Measurements from ENCODE around the gene CARS2. TPM values are rescaled to one million over a fixed set of nuclear protein-coding genes. Genes with fewer than 3 reads are reported as not detected.
"Not testable (repeated sequence)": the region's sequence is repeated elsewhere in the genome, so short reads cannot be mapped to it uniquely, and the experiment has no call there.

CARS2 gene
- total RNA-seq, 6 experiments from 2014 or later, result 22.0 to 53.2 (median 27.3) TPM

GRCh38 chr13:110662777-110663443, 43.0 kb downstream of the CARS2 start:
- H3K4me1 ChIP-seq, result no peaks in the 10 kb centered on the region
- ATAC-seq (no peak), DNase-seq (no peak)
- TF ChIP-seq CTCF (IDR thresholded peaks at IDR 0.05), result no peak
- TF ChIP-seq POLR2A (IDR thresholded peaks at IDR 0.05), result no peak
- no peak overlapping the region for H3K27ac ChIP-seq
- peaks cover 0 to 28% (median 9%) of the 10 kb centered on the region in 4 donors for H3K36me3 ChIP-seq
- intact Hi-C loops (cut with DNase I), result no loop called here
- H3K9me3 ChIP-seq, result no peaks in the 10 kb centered on the region
- H3K4me3 ChIP-seq, result no peak overlapping the region
- no peaks in the 10 kb centered on the region for H3K27me3 ChIP-seq
- WGBS (ENCODE audit: insufficient coverage, low coverage, low lambda C conversion rate, missing lambda C conversion rate), result 97% methylated on average over 16 of the region's 16 CpGs

GRCh38 chr13:110662091-110662490, 43.8 kb downstream of the CARS2 start:
- H3K27me3 ChIP-seq, result no peaks in the 10 kb centered on the region
- no peak overlapping the region for H3K4me3 ChIP-seq
- ATAC-seq, result no peak
- no peaks in the 10 kb centered on the region for H3K9me3 ChIP-seq
- TF ChIP-seq POLR2A (IDR thresholded peaks at IDR 0.05) (no peak), CTCF (IDR thresholded peaks at IDR 0.05) (no peak)
- intact Hi-C loops (cut with DNase I), result no loop called here
- H3K27ac ChIP-seq, result no peak overlapping the region
- no peak for DNase-seq
- WGBS (ENCODE audit: insufficient coverage, low coverage, low lambda C conversion rate, missing lambda C conversion rate), result 100% methylated on average over 3 of the region's 25 CpGs
- H3K4me1 ChIP-seq, result no peaks in the 10 kb centered on the region
- H3K36me3 ChIP-seq, result peaks cover 0 to 24% (median 9%) of the 10 kb centered on the region in 4 donors

- Histone ChIP-seq H3K36me3 (peaks cover 0 to 17% (median 6%) of the 10 kb centered on the region in 4 donors), H3K4me3 (no peak overlapping the region), H3K27ac (no peak overlapping the region), H3K9me3 (no peaks in the 10 kb centered on the region), H3K4me1 (no peaks in the 10 kb centered on the region), H3K27me3 (no peaks in the 10 kb centered on the region)
- 82% methylated on average over 3 of the region's 3 CpGs for WGBS (ENCODE audit: insufficient coverage, low coverage, low lambda C conversion rate, missing lambda C conversion rate)
- no peak for TF ChIP-seq POLR2A (IDR thresholded peaks at IDR 0.05)
- no peak for TF ChIP-seq CTCF (IDR thresholded peaks at IDR 0.05)
- intact Hi-C loops (cut with DNase I), result no loop called here
- no peak for ATAC-seq
- no peak for DNase-seq
Measured at GRCh38 chr13:110661256-110661655, 44.7 kb downstream of the CARS2 start.

- not testable (repeated sequence) for H3K36me3 ChIP-seq, H3K4me1 ChIP-seq, H3K27me3 ChIP-seq, H3K4me3 ChIP-seq, H3K27ac ChIP-seq, DNase-seq, H3K9me3 ChIP-seq
- intact Hi-C loops (cut with DNase I), result loop anchor here in 1 of 2 donors (10.0 kb wide), 1 partner anchor 826 kb away; no protein-coding TSS in a partner anchor
- WGBS (ENCODE audit: insufficient coverage, low coverage, low lambda C conversion rate, missing lambda C conversion rate), result 66% methylated on average over 6 of the region's 6 CpGs
- peak; percentile 23 to 70 (median 44) for ATAC-seq
Measured at GRCh38 chr13:110658218-110658911, 47.6 kb downstream of the CARS2 start.

- no peaks in the 10 kb centered on the region for H3K4me1 ChIP-seq
- H3K4me3 ChIP-seq, result no peak overlapping the region
- no peaks in the 10 kb centered on the region for H3K9me3 ChIP-seq
- DNase-seq (no peak), ATAC-seq (no peak)
- no peaks in the 10 kb centered on the region for H3K27me3 ChIP-seq
- intact Hi-C loops (cut with DNase I), result loop anchor here in 1 of 2 donors (10.0 kb wide), 1 partner anchor 828 kb away; no protein-coding TSS in a partner anchor
- no peak overlapping the region for H3K27ac ChIP-seq
- TF ChIP-seq POLR2A (IDR thresholded peaks at IDR 0.05) (no peak), CTCF (IDR thresholded peaks at IDR 0.05) (no peak)
- WGBS (ENCODE audit: insufficient coverage, low coverage, low lambda C conversion rate, missing lambda C conversion rate), result 76% methylated on average over 5 of the region's 7 CpGs
- peaks cover 0 to 6% (median 1%) of the 10 kb centered on the region in 4 donors for H3K36me3 ChIP-seq
Measured at GRCh38 chr13:110657196-110657595, 48.7 kb downstream of the CARS2 start.
